ENCODE measurements around the gene RAB29.

Gene RAB29

DNA sequence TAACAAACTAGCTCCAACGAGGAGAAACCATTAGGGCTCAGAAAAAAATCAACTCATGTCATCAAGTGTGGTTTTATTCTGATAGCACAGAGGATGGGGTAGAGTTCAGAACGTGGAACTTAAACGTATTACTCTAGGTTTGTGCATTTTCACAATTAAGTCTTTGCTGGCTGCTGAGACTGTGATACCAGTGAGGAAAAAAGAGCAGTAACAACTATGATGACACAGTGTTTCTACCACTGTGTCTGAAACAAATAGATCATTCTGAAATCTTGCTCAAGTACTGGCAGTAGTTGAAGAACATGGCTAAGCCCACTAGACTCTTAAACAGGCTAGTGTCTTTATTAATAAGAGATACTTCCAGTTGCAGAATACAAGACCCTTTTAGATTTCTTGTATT lies 56.3 kb downstream of the RAB29 start:
- 0 out of 2 replicates have a peak, but pooled peaks cover 4% of the 10 kb centered on the region for H3K79me2 ChIP-seq (ENCODE audit: insufficient read depth, low read length)
- H4K20me1 ChIP-seq (ENCODE audit: low read depth, low read length), result no peaks in the 10 kb centered on the region; the same call in 1 of the 2 replicates
- TF ChIP-seq, protein P1, sequence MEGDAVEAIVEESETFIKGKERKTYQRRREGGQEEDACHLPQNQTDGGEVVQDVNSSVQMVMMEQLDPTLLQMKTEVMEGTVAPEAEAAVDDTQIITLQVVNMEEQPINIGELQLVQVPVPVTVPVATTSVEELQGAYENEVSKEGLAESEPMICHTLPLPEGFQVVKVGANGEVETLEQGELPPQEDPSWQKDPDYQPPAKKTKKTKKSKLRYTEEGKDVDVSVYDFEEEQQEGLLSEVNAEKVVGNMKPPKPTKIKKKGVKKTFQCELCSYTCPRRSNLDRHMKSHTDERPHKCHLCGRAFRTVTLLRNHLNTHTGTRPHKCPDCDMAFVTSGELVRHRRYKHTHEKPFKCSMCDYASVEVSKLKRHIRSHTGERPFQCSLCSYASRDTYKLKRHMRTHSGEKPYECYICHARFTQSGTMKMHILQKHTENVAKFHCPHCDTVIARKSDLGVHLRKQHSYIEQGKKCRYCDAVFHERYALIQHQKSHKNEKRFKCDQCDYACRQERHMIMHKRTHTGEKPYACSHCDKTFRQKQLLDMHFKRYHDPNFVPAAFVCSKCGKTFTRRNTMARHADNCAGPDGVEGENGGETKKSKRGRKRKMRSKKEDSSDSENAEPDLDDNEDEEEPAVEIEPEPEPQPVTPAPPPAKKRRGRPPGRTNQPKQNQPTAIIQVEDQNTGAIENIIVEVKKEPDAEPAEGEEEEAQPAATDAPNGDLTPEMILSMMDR (IDR thresholded peaks at IDR 0.05; ENCODE audit: insufficient read depth, low read length, poor library complexity, severe bottlenecking), result no peak
- TF ChIP-seq EZH2phosphoT487 (conservative IDR thresholded peaks at IDR 0.05; ENCODE audit: low read length), result no peak
- H3K27ac ChIP-seq (ENCODE audit: low read depth, low read length), result no peak overlapping the region
- H3K27me3 ChIP-seq (ENCODE audit: low read length), result no peaks in the 10 kb centered on the region
- peaks cover 38% of the 10 kb centered on the region for H3F3A ChIP-seq (ENCODE audit: insufficient read depth)
- no peak overlapping the region for H3K9ac ChIP-seq (ENCODE audit: low read length)
- peaks cover 64% of the 10 kb centered on the region for H3K36me3 ChIP-seq (ENCODE audit: low read length)
- no peaks in the 10 kb centered on the region for H3K9me2 ChIP-seq (replicated peaks; ENCODE audit: insufficient read depth, low read length)
- no peak overlapping the region for H3K4me3 ChIP-seq (ENCODE audit: insufficient read depth, low read length, poor library complexity, severe bottlenecking)
- H3K4me2 ChIP-seq (ENCODE audit: low read depth, low read length, poor library complexity, severe bottlenecking), result no peak overlapping the region
- no peaks in the 10 kb centered on the region for H3K9me3 ChIP-seq (ENCODE audit: insufficient read depth, low read length)
- H2AFZ ChIP-seq (ENCODE audit: low read depth, low read length, severe bottlenecking), result no peak overlapping the region
